Measurements from ENCODE around the gene LAD1.

The LAD1 gene

DNA sequence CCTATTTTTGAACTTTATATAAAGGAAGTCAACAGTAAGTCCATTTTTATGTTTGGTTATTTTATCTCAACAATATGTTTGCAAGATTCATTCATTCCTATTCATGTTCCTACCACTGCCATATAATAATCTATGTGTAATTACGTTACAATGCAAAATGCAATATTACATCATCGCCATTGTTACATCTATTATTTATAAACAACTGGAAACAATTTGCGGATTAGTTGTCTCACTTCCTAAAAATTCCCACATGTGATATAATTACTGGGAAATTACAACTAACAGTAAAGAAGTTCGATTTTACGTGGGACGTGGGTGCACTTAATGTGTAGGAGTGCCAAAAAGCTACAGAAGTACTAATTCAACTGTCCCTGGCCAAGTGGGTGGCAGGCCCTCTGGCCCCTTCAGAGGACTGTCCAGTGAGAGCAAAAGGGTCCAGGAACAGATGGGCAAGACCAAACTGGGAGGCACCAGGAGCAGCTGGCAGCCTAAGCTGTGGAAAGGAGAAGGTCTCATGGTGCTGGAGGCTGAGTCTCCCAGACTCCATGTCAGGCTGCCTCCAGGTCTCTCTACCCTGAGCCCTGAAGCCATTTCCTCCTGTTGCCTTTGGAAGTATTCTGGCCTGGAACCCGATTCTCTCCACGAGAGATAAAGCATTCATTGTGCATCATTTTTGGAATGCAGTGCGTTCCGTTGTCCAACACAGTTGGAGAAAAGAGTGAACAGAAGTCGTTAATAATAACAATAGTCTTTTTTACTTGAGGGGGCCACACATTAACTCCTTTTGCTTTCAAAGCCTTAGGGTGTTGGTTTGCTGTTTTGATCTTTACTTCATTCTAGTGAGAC is 64.6 kb downstream of the LAD1 start:
- H3K4me3 ChIP-seq (replicated peaks; ENCODE audit: low read depth, low read length), result no peak overlapping the region
- TF ChIP-seq, protein P1, sequence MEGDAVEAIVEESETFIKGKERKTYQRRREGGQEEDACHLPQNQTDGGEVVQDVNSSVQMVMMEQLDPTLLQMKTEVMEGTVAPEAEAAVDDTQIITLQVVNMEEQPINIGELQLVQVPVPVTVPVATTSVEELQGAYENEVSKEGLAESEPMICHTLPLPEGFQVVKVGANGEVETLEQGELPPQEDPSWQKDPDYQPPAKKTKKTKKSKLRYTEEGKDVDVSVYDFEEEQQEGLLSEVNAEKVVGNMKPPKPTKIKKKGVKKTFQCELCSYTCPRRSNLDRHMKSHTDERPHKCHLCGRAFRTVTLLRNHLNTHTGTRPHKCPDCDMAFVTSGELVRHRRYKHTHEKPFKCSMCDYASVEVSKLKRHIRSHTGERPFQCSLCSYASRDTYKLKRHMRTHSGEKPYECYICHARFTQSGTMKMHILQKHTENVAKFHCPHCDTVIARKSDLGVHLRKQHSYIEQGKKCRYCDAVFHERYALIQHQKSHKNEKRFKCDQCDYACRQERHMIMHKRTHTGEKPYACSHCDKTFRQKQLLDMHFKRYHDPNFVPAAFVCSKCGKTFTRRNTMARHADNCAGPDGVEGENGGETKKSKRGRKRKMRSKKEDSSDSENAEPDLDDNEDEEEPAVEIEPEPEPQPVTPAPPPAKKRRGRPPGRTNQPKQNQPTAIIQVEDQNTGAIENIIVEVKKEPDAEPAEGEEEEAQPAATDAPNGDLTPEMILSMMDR (IDR thresholded peaks at IDR 0.05; ENCODE audit: low read length, missing control alignments), result no peak
- no peak for DNase-seq (ENCODE audit: low read depth)

DNA sequence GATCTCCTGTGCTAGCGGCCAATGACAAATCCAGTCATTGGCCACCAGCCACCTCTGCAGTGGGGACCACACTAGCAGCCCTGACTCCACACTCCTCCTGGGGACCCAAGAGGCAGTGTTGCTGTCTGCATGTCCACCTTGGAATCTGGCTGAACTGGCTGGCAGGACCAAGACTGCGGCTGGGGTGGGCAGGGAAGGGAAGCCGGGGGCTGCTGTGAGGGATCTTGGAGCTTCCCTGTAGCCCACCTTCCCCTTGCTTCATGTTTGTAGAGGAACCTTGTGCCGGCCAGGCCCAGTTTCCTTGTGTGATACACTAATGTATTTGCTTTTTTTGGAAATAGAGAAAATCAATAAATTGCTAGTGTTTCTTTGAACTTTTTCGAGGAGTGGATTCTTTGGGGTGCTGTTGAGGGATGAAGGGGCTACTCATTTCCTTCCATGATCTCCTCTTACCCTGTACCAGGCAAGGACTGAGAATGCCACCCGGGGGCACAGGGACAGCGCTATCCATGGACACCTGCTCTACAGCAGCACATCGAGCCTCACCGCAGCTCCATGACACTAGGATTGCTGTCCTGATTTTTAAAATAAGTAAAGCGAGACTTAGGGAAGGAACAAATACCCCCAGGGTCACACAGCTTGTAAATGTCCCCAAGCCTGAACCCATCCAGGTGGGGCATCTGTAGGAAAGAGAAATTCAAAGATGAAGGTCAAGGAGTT is 66.3 kb downstream of the LAD1 start:
- TF ChIP-seq, protein P1 (IDR thresholded peaks at IDR 0.05; ENCODE audit: low read length, missing control alignments), result no peak
- DNase-seq (ENCODE audit: low read depth), result no peak
- H3K4me3 ChIP-seq (replicated peaks; ENCODE audit: low read depth, low read length), result no peak overlapping the region

DNA sequence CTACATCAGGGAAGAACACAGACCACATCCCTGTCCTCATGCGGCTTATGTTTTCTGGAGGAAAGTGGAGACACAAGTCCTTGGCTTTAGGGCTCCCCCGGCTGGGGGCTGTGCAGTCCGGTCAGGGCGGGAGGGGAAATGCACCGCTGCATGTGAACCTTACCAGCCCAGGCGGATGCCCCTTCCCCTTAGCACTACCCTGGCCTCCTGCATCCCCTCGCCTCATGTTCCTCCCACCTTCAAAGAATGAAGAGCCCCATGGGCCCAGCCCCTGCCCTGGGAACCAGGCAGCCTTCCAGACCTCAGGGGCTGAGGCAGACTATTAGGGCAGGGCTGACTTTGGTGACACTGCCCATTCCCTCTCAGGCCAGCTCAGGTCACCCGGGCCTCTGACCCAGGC is 67.1 kb downstream of the LAD1 start:
- H3K4me3 ChIP-seq (replicated peaks; ENCODE audit: low read depth, low read length), result no peak overlapping the region
- no peak for DNase-seq (ENCODE audit: low read depth)
- TF ChIP-seq, protein P1 (IDR thresholded peaks at IDR 0.05; ENCODE audit: low read length, missing control alignments), result no peak

DNA sequence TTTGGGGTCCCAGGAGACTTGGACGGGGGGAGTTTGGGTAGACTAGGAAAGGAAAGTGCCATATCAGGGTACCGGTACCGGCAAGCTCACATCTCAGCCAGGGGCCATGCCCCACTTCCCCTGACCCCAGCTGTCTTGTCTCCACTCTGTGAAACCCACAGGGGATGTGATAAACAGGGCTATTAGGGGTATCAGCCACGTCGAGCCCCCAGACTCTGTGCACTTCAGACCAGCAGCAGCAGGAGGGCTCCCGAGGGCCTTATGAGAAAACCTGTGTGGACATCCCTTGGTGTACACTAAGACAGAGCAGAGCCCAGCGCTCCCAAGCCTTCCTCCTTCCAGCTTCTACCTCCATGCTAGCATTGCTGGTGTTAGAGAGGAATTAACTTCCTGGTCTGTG is 68.0 kb downstream of the LAD1 start:
- H3K4me3 ChIP-seq (replicated peaks; ENCODE audit: low read depth, low read length), result no peak overlapping the region
- TF ChIP-seq, protein P1 (IDR thresholded peaks at IDR 0.05; ENCODE audit: low read length, missing control alignments), result no peak
- DNase-seq (ENCODE audit: low read depth), result no peak

Measured in fibroblast of pulmonary artery (primary cell).